OCI-LY1 (cell line): ENCODE measurements around the gene GBX2.

Experiments used
- H2AFZ ChIP-seq: fragments of 200-600 bp; sonication (generic), shearing (Covaris generic); 2 replicates; pipeline ENCODE4 v1.6.0; 2014; ENCODE audit warnings: antibody characterized with exemption, mild to moderate bottlenecking, low read length
- H3F3A ChIP-seq: fragments of 200-600 bp; sonication (generic), shearing (Covaris generic); 2 replicates; pipeline ENCODE4 v1.6.0; 2014; ENCODE audit warnings: mild to moderate bottlenecking, antibody characterized with exemption, low read length, moderate library complexity; ENCODE audit not compliant: insufficient read depth
- H3K27ac ChIP-seq: fragments of 200-600 bp; sonication (generic); 2 replicates; pipeline ENCODE4 v1.5.1; 2014; ENCODE audit warnings: low read length, mixed run types, mild to moderate bottlenecking, low read depth; ENCODE audit not compliant: poor library complexity, severe bottlenecking
- H3K27me3 ChIP-seq: fragments of 200-600 bp; sonication (generic); 2 replicates; pipeline ENCODE4 v1.6.0; 2014; ENCODE audit warnings: antibody characterized with exemption, mild to moderate bottlenecking, low read length, moderate library complexity; ENCODE audit not compliant: insufficient read depth
- H3K36me3 ChIP-seq: fragments of 200-600 bp; sonication (generic); 2 replicates; pipeline ENCODE4 v1.6.1; 2014; ENCODE audit warnings: mild to moderate bottlenecking, antibody characterized with exemption, low read length, moderate library complexity, mixed read lengths; ENCODE audit not compliant: insufficient read depth
- H3K4me1 ChIP-seq: fragments of 200-600 bp; sonication (generic); 2 replicates; pipeline ENCODE4 v1.5.1; 2014; ENCODE audit warnings: mild to moderate bottlenecking, low read length, moderate library complexity; ENCODE audit not compliant: insufficient read depth, severe bottlenecking
- H3K4me2 ChIP-seq: fragments of 200-600 bp; sonication (generic), shearing (Covaris generic); 2 replicates; pipeline ENCODE4 v1.6.1; 2014; ENCODE audit warnings: low read length
- H3K4me3 ChIP-seq: fragments of 200-600 bp; sonication (generic); 2 replicates; pipeline ENCODE4 v1.5.1; 2014; ENCODE audit warnings: low read length, low read depth, mild to moderate bottlenecking, mixed read lengths; ENCODE audit not compliant: poor library complexity, severe bottlenecking
- H3K79me2 ChIP-seq: fragments of 200-600 bp; shearing (Covaris generic); 2 replicates; pipeline ENCODE4 v1.6.1; 2016; ENCODE audit warnings: mixed run types, low read length, mixed read lengths; ENCODE audit not compliant: insufficient read depth
- H3K9ac ChIP-seq: fragments of 200-600 bp; sonication (generic), shearing (Covaris generic); 2 replicates; pipeline ENCODE4 v1.6.1; 2014; ENCODE audit warnings: mild to moderate bottlenecking, low read length, mixed read lengths
- H3K9me2 ChIP-seq: fragments of 200-600 bp; sonication (generic), shearing (Covaris generic); 2 replicates; pipeline ENCODE4 v1.6.1; 2014; ENCODE audit warnings: low read depth, mild to moderate bottlenecking, low read length, mixed read lengths
- H3K9me3 ChIP-seq: fragments of 200-600 bp; shearing (Covaris generic); 2 replicates; pipeline ENCODE4 v1.6.1; 2014; ENCODE audit warnings: low read length, mixed read lengths
- H4K20me1 ChIP-seq: fragments of 200-600 bp; sonication (generic), shearing (Covaris generic); 2 replicates; pipeline ENCODE4 v1.6.0; 2016; ENCODE audit warnings: mild to moderate bottlenecking, low read length; ENCODE audit not compliant: insufficient read depth
- CTCF ChIP-seq: fragments of 200-600 bp; sonication (generic), shearing (Covaris generic); IDR thresholded peaks from 2 replicates; pipeline ENCODE4 v1.5.1; 2017; ENCODE audit warnings: mild to moderate bottlenecking, antibody characterized with exemption, low read length, moderate library complexity, mixed read lengths
- EZH2 ChIP-seq: fragments of 200-600 bp; sonication (generic), shearing (Covaris generic); IDR thresholded peaks from 2 replicates; pipeline ENCODE4 v1.8.0; 2017; ENCODE audit warnings: borderline replicate concordance, mixed run types, mild to moderate bottlenecking, antibody characterized with exemption, low read length, moderate library complexity, mixed read lengths

Gene GBX2

GRCh38 chr2:236168110-236169080 lies at the start of gene GBX2:
GBX2 (minus strand) TSS chr2:236168386; CDS start chr2:236167971, 415 bp downstream.
- H3K4me2 ChIP-seq: no peak within 1 kb of the TSS
- no peak within 1 kb of the TSS for H3K9ac ChIP-seq
- no peaks in the 10 kb centered on the region for H3K9me3 ChIP-seq
- H2AFZ ChIP-seq: no peak within 1 kb of the TSS
- H3K4me3 ChIP-seq: no peak within 1 kb of the TSS
- no peaks in the 10 kb centered on the region for H3K27me3 ChIP-seq
- H3K9me2 ChIP-seq: no peaks in the 10 kb centered on the region
- H3K4me1 ChIP-seq: no peaks in the 10 kb centered on the region
- no peaks in the 10 kb centered on the region for H3K79me2 ChIP-seq
- no peaks in the 10 kb centered on the region for H3F3A ChIP-seq
- TF ChIP-seq CTCF: no peak
- TF ChIP-seq EZH2: no peak
- no peak within 1 kb of the TSS for H3K27ac ChIP-seq
- H3K36me3 ChIP-seq: no peaks in the 10 kb centered on the region
- no peaks in the 10 kb centered on the region for H4K20me1 ChIP-seq

DNA sequence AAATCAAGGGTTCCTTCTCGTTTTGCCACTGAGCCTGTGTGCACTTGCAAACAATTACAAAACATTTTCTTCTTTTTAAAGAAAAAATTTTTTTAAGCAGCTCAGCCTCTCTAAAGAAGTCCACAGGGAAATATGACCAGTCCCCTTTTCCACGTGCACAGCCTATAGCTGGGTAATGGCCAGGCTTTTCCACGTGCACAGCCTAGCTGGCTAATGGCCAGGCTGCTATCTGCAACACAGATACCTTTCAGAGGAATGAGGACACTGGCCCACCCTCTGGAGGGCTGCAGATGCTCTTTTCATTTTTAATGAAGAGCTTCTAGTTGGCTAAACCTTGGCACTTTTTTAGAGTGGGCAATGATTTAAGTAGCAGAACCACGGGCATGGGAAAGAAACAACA lies 49.7 kb upstream of the GBX2 start:
- H3K9ac ChIP-seq: no peak overlapping the region
- H3K36me3 ChIP-seq: no peaks in the 10 kb centered on the region
- H3K27ac ChIP-seq: no peak overlapping the region
- no peaks in the 10 kb centered on the region for H3F3A ChIP-seq
- no peaks in the 10 kb centered on the region for H3K9me3 ChIP-seq
- H3K9me2 ChIP-seq: no peaks in the 10 kb centered on the region
- no peaks in the 10 kb centered on the region for H4K20me1 ChIP-seq
- H3K4me3 ChIP-seq: no peak overlapping the region
- H3K4me1 ChIP-seq: no peaks in the 10 kb centered on the region
- H2AFZ ChIP-seq: no peak overlapping the region
- TF ChIP-seq EZH2 (no peak), CTCF (no peak)
- H3K79me2 ChIP-seq: no peaks in the 10 kb centered on the region
- H3K4me2 ChIP-seq: no peak overlapping the region
- no peaks in the 10 kb centered on the region for H3K27me3 ChIP-seq

GRCh38 chr2:236216711-236217110 lies 48.5 kb upstream of the GBX2 start:
- H3F3A ChIP-seq: no peaks in the 10 kb centered on the region
- H3K4me1 ChIP-seq: no peaks in the 10 kb centered on the region
- TF ChIP-seq CTCF: no peak
- no peak for TF ChIP-seq EZH2

More at GRCh38 chr2:236216711-236217110, 48.5 kb upstream of the GBX2 start:
- no peaks in the 10 kb centered on the region for H4K20me1 ChIP-seq
- H3K79me2 ChIP-seq: no peaks in the 10 kb centered on the region
- H3K27me3 ChIP-seq: no peaks in the 10 kb centered on the region
- H3K9me2 ChIP-seq: no peaks in the 10 kb centered on the region
- H3K4me2 ChIP-seq: no peak overlapping the region
- H3K9ac ChIP-seq: no peak overlapping the region
- H3K27ac ChIP-seq: no peak overlapping the region
- H3K4me3 ChIP-seq: no peak overlapping the region
- H3K9me3 ChIP-seq: no peaks in the 10 kb centered on the region
- H2AFZ ChIP-seq: no peak overlapping the region
- H3K36me3 ChIP-seq: no peaks in the 10 kb centered on the region
